ENCODE data around the gene MAGI2. TPM values are rescaled to one million over a fixed set of nuclear protein-coding genes. Genes with fewer than 3 reads are reported as not detected.

MAGI2 gene
- total and polyA plus RNA-seq, 2 of the 13 experiments (the other 11 are each of a cell fraction or from before 2014, with no cell fraction given) = 1.5 to 3.8 TPM

DNA sequence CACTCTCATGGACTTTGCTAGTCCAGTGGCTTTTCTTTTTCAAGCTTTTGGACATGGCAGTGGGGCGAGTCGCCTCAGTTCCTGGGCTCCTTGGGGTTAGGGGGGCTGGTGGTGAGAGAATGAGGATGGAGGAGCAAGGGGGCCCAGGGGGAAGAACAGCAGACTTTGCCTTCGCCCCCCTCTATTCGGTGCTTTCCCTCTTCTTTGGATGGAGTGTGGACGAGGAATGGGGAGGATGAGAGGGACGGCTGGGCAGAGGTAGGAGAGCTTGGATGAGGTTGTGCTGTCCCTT, 255 bp downstream of the MAGI2 start (continued):
- TF ChIP-seq CBX2 (IDR thresholded peaks at IDR 0.05; ENCODE audit: low read depth, low read length) (no peak), CBX2 (CRISPR knock-in tag; IDR thresholded peaks at IDR 0.05; ENCODE audit: low read depth) (no peak), ZNF670 (CRISPR knock-in tag; IDR thresholded peaks at IDR 0.05; ENCODE audit: borderline replicate concordance) (no peak), NFE2L2 (IDR thresholded peaks at IDR 0.05; ENCODE audit: low read length) (no peak), ZNF713 (CRISPR knock-in tag; IDR thresholded peaks at IDR 0.05) (no peak), ZSCAN22 (CRISPR knock-in tag; IDR thresholded peaks at IDR 0.05) (no peak), ZNF761 (CRISPR knock-in tag; conservative IDR thresholded peaks at IDR 0.05) (0 out of 2 replicates have a peak, but pooled peaks have one; percentile 4), EHMT2 (IDR thresholded peaks at IDR 0.05; ENCODE audit: borderline replicate concordance, low read depth, low read length) (no peak), SMARCC2 (IDR thresholded peaks at IDR 0.05) (no peak), RBAK (CRISPR knock-in tag; IDR thresholded peaks at IDR 0.05) (no peak), RELA (CRISPR knock-in tag; IDR thresholded peaks at IDR 0.05) (no peak), CCDC6 (CRISPR knock-in tag; IDR thresholded peaks at IDR 0.05) (no peak), PHF8 (CRISPR knock-in tag; IDR thresholded peaks at IDR 0.05) (no peak), FLYWCH1 (CRISPR knock-in tag; IDR thresholded peaks at IDR 0.05) (no peak), ZNF138 (CRISPR knock-in tag; IDR thresholded peaks at IDR 0.05; ENCODE audit: low read depth) (no peak), CREM (IDR thresholded peaks at IDR 0.05) (no peak), CREM (CRISPR knock-in tag; IDR thresholded peaks at IDR 0.05) (no peak)
- TF ChIP-seq, protein P1, sequence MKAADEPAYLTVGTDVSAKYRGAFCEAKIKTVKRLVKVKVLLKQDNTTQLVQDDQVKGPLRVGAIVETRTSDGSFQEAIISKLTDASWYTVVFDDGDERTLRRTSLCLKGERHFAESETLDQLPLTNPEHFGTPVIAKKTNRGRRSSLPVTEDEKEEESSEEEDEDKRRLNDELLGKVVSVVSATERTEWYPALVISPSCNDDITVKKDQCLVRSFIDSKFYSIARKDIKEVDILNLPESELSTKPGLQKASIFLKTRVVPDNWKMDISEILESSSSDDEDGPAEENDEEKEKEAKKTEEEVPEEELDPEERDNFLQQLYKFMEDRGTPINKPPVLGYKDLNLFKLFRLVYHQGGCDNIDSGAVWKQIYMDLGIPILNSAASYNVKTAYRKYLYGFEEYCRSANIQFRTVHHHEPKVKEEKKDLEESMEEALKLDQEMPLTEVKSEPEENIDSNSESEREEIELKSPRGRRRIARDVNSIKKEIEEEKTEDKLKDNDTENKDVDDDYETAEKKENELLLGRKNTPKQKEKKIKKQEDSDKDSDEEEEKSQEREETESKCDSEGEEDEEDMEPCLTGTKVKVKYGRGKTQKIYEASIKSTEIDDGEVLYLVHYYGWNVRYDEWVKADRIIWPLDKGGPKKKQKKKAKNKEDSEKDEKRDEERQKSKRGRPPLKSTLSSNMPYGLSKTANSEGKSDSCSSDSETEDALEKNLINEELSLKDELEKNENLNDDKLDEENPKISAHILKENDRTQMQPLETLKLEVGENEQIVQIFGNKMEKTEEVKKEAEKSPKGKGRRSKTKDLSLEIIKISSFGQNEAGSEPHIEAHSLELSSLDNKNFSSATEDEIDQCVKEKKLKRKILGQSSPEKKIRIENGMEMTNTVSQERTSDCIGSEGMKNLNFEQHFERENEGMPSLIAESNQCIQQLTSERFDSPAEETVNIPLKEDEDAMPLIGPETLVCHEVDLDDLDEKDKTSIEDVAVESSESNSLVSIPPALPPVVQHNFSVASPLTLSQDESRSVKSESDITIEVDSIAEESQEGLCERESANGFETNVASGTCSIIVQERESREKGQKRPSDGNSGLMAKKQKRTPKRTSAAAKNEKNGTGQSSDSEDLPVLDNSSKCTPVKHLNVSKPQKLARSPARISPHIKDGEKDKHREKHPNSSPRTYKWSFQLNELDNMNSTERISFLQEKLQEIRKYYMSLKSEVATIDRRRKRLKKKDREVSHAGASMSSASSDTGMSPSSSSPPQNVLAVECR (CRISPR knock-in tag; IDR thresholded peaks at IDR 0.05; ENCODE audit: borderline replicate concordance) = 0 out of 2 replicates have a peak, but pooled peaks have one; percentile 44
- TF ChIP-seq, protein P2, sequence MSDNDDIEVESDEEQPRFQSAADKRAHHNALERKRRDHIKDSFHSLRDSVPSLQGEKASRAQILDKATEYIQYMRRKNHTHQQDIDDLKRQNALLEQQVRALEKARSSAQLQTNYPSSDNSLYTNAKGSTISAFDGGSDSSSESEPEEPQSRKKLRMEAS (IDR thresholded peaks at IDR 0.05) = peak; percentile 1; the same call in 1 of the 2 replicates
- TF ChIP-seq, protein P3, sequence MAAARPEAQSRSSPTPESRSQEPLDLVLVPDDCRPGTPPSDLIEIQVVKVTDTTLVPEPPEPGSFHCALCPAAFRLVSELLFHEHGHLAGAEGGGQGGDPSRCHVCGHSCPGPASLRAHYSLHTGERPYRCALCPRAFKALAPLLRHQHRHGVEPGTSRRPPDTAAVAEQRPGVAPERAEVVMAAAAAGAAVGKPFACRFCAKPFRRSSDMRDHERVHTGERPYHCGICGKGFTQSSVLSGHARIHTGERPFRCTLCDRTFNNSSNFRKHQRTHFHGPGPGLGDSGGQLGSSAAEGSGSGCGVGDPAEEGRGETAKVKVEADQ (CRISPR knock-in tag; IDR thresholded peaks at IDR 0.05; ENCODE audit: borderline replicate concordance) = no peak
- TF ChIP-seq, protein P4, sequence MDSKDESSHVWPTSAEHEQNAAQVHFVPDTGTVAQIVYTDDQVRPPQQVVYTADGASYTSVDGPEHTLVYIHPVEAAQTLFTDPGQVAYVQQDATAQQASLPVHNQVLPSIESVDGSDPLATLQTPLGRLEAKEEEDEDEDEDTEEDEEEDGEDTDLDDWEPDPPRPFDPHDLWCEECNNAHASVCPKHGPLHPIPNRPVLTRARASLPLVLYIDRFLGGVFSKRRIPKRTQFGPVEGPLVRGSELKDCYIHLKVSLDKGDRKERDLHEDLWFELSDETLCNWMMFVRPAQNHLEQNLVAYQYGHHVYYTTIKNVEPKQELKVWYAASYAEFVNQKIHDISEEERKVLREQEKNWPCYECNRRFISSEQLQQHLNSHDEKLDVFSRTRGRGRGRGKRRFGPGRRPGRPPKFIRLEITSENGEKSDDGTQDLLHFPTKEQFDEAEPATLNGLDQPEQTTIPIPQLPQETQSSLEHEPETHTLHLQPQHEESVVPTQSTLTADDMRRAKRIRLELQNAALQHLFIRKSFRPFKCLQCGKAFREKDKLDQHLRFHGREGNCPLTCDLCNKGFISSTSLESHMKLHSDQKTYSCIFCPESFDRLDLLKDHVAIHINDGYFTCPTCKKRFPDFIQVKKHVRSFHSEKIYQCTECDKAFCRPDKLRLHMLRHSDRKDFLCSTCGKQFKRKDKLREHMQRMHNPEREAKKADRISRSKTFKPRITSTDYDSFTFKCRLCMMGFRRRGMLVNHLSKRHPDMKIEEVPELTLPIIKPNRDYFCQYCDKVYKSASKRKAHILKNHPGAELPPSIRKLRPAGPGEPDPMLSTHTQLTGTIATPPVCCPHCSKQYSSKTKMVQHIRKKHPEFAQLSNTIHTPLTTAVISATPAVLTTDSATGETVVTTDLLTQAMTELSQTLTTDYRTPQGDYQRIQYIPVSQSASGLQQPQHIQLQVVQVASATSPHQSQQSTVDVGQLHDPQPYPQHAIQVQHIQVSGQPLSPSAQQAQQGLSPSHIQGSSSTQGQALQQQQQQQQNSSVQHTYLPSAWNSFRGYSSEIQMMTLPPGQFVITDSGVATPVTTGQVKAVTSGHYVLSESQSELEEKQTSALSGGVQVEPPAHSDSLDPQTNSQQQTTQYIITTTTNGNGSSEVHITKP (CRISPR knock-in tag; IDR thresholded peaks at IDR 0.05; ENCODE audit: low read depth) = peak; percentile 10; the same call in 1 of the 2 replicates
- TF ChIP-seq, protein P5, sequence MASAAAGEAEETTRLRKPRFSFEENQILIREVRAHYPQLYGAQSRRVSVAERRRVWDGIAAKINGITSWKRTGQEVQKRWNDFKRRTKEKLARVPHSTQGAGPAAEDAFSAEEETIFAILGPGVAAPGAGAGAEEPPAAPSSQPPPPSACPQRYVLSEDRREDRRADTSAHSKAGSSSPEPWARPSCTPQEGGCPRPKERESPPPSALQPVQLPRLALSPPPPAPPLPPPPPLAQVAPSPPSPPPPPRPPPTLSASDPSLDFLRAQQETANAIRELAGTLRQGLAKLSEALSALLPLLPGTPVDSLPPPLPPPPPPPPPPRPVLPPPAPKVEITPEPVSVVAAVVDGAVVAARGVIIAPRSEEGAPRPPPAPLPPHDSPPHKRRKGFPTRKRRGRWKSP (CRISPR knock-in tag; IDR thresholded peaks at IDR 0.05) = no peak
